PC-9 (cell line): ENCODE data around the gene CELSR2. TPM values are rescaled to one million over a fixed set of nuclear protein-coding genes. Genes with fewer than 3 reads are reported as not detected.

Source experiments
- BruUV-seq: library from RNA; stranded (reverse); fragments of 400-500 nt; replicated peaks from 2 replicates; lab custom pipeline; 2021; lab: Mats Ljungman, UMichigan
- CTCF ChIA-PET: fragments of 300-600 bp; sonication (Branson Sonifier 250); formaldehyde crosslinking; loops from one replicate; lab custom pipeline; 2022; ENCODE audit warnings: antibody characterized with exemption; lab: Charles Lee
- POLR2A ChIA-PET: fragments of 300-600 bp; sonication (Branson Sonifier 250); formaldehyde crosslinking; loops from one replicate; lab custom pipeline; 2022; ENCODE audit warnings: antibody characterized with exemption; ENCODE audit not compliant: unreplicated experiment; lab: Charles Lee
- DNase-seq, 2 experiments: peaks; one replicate each; pipeline versions ENCODE4 v3.0.0 to v3.0.0-alpha.2; 2015 to 2022; ENCODE audit warnings: mixed read lengths in 1 of 2
- H2AFZ ChIP-seq: fragments of 200-600 bp; sonication (generic); 2 replicates; pipeline ENCODE4 v1.8.1; 2017; ENCODE audit warnings: antibody characterized with exemption
- H3F3A ChIP-seq: fragments of 200-600 bp; sonication (generic); 2 replicates; pipeline ENCODE4 v1.8.1; 2017; ENCODE audit warnings: antibody characterized with exemption, mild to moderate bottlenecking, low read depth; ENCODE audit not compliant: insufficient read depth
- H3K27ac ChIP-seq: fragments of 200-600 bp; sonication (generic); 2 replicates; pipeline ENCODE4 v1.6.1; 2016; ENCODE audit warnings: mixed run types
- H3K27me3 ChIP-seq: fragments of 200-600 bp; sonication (generic); 2 replicates; pipeline ENCODE4 v1.6.1; 2016; ENCODE audit warnings: low read depth, mixed run types; ENCODE audit not compliant: insufficient read depth
- H3K36me3 ChIP-seq: fragments of 200-600 bp; sonication (generic); 2 replicates; pipeline ENCODE4 v1.6.1; 2016; ENCODE audit warnings: low read depth, mixed run types
- H3K4me1 ChIP-seq: fragments of 200-600 bp; sonication (generic); replicated peaks from 2 replicates; pipeline ENCODE4 v1.6.1; 2016; ENCODE audit warnings: mixed run types; ENCODE audit not compliant: insufficient read depth
- H3K4me2 ChIP-seq: fragments of 200-600 bp; sonication (generic); 2 replicates; pipeline ENCODE4 v1.6.1; 2017; ENCODE audit warnings: mixed run types
- H3K4me3 ChIP-seq: fragments of 200-600 bp; sonication (generic); 2 replicates; pipeline ENCODE4 v1.6.1; 2016; ENCODE audit warnings: mixed run types
- H3K79me2 ChIP-seq: fragments of 200-600 bp; sonication (generic); 2 replicates; pipeline ENCODE4 v1.6.1; 2017; ENCODE audit warnings: low read depth, mixed run types
- H3K9me2 ChIP-seq: fragments of 200-600 bp; sonication (generic); 2 replicates; pipeline ENCODE4 v1.8.1; 2017; ENCODE audit warnings: mild to moderate bottlenecking; ENCODE audit not compliant: insufficient read depth
- H3K9me3 ChIP-seq: fragments of 200-600 bp; sonication (generic); 2 replicates; pipeline ENCODE4 v1.8.1; 2016; ENCODE audit warnings: low read depth; ENCODE audit not compliant: insufficient read depth
- H4K20me1 ChIP-seq: fragments of 200-600 bp; sonication (generic); 2 replicates; pipeline ENCODE4 v1.8.1; 2017; ENCODE audit not compliant: insufficient read depth
- EZH2 ChIP-seq: fragments of 200-600 bp; sonication (generic); IDR thresholded peaks from 2 replicates; pipeline ENCODE4 v1.8.0; 2017; ENCODE audit warnings: antibody characterized with exemption, low read depth
- intact Hi-C: fragments of 100-400 bp; cut with micrococcal nuclease; formaldehyde crosslinking; loops from one replicate; pipeline ENCODE4 v1.10.0; 2022; ENCODE audit not compliant: unreplicated experiment
- total RNA-seq: library from RNA; stranded (reverse); gene quantifications from 2 replicates; pipeline ENCODE4 v1.2.3, GENCODE V29; 2021
- TF ChIP-seq, protein P1 (sequence below): fragments of 200-600 bp; sonication (generic); conservative IDR thresholded peaks from 2 replicates; pipeline ENCODE4 v1.6.1; 2017; ENCODE audit warnings: mixed run types, antibody characterized with exemption, mild to moderate bottlenecking, moderate library complexity

CELSR2 gene
- total RNA-seq, 1 experiment from 2014 or later = 19.5 TPM

DNA sequence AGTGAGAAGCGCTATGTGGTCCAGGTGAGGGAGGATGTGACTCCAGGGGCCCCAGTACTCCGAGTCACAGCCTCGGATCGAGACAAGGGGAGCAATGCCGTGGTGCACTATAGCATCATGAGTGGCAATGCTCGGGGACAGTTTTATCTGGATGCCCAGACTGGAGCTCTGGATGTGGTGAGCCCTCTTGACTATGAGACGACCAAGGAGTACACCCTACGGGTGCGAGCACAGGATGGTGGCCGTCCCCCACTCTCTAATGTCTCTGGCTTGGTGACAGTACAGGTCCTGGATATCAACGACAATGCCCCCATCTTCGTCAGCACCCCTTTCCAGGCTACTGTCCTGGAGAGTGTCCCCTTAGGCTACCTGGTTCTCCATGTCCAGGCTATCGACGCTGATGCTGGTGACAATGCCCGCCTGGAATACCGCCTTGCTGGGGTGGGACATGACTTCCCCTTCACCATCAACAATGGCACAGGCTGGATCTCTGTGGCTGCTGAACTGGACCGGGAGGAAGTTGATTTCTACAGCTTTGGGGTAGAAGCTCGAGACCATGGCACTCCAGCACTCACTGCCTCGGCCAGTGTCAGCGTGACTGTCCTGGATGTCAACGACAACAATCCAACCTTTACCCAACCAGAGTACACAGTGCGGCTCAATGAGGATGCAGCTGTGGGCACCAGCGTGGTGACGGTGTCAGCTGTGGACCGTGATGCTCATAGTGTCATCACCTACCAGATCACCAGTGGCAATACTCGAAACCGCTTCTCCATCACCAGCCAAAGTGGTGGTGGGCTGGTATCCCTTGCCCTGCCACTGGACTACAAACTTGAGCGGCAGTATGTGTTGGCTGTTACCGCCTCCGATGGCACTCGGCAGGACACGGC is 2.2 kb downstream of the CELSR2 start:
- no peak overlapping the region for H3K4me3 ChIP-seq
- no peaks in the 10 kb centered on the region for H3K9me3 ChIP-seq
- no peak overlapping the region for H2AFZ ChIP-seq
- BruUV-seq = no TSS peak
- peaks cover 37% of the 10 kb centered on the region for H3K4me1 ChIP-seq
- CTCF ChIA-PET = no interaction called here
- H3K27me3 ChIP-seq = no peaks in the 10 kb centered on the region
- TF ChIP-seq, protein P1, sequence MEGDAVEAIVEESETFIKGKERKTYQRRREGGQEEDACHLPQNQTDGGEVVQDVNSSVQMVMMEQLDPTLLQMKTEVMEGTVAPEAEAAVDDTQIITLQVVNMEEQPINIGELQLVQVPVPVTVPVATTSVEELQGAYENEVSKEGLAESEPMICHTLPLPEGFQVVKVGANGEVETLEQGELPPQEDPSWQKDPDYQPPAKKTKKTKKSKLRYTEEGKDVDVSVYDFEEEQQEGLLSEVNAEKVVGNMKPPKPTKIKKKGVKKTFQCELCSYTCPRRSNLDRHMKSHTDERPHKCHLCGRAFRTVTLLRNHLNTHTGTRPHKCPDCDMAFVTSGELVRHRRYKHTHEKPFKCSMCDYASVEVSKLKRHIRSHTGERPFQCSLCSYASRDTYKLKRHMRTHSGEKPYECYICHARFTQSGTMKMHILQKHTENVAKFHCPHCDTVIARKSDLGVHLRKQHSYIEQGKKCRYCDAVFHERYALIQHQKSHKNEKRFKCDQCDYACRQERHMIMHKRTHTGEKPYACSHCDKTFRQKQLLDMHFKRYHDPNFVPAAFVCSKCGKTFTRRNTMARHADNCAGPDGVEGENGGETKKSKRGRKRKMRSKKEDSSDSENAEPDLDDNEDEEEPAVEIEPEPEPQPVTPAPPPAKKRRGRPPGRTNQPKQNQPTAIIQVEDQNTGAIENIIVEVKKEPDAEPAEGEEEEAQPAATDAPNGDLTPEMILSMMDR = no peak
- TF ChIP-seq EZH2 = no peak
- intact Hi-C loops = no loop called here
- no peak overlapping the region for H3K27ac ChIP-seq
- no peaks in the 10 kb centered on the region for H3K36me3 ChIP-seq
- no peak for DNase-seq
- no peaks in the 10 kb centered on the region for H3K9me2 ChIP-seq
- H4K20me1 ChIP-seq = no peaks in the 10 kb centered on the region
- H3K79me2 ChIP-seq = no peaks in the 10 kb centered on the region
- POLR2A ChIA-PET = no interaction called here
- peaks cover 3% of the 10 kb centered on the region for H3F3A ChIP-seq
- no peak overlapping the region for H3K4me2 ChIP-seq

- no peak for DNase-seq
- Histone ChIP-seq H3K9me2 (no peaks in the 10 kb centered on the region), H3K4me2 (no peak overlapping the region), H3F3A (peaks cover 11% of the 10 kb centered on the region), H2AFZ (no peak overlapping the region), H3K27me3 (no peaks in the 10 kb centered on the region), H3K27ac (no peak overlapping the region), H3K9me3 (no peaks in the 10 kb centered on the region), H3K4me1 (peaks cover 45% of the 10 kb centered on the region), H3K4me3 (no peak overlapping the region), H4K20me1 (no peaks in the 10 kb centered on the region), H3K36me3 (no peaks in the 10 kb centered on the region), H3K79me2 (no peaks in the 10 kb centered on the region)
- ChIA-PET CTCF (no interaction called here), POLR2A (no interaction called here)
- BruUV-seq = no TSS peak
- intact Hi-C loops = no loop called here
- TF ChIP-seq EZH2 = no peak
- TF ChIP-seq, protein P1 = no peak
Measured at GRCh38 chr1:109252167-109252892, 3.0 kb downstream of the CELSR2 start.

- TF ChIP-seq EZH2 = no peak
- TF ChIP-seq, protein P1 = no peak
- Histone ChIP-seq H2AFZ (no peak overlapping the region), H3K9me3 (no peaks in the 10 kb centered on the region), H3K4me1 (peaks cover 50% of the 10 kb centered on the region), H3K79me2 (no peaks in the 10 kb centered on the region), H3F3A (peaks cover 15% of the 10 kb centered on the region), H3K27me3 (no peaks in the 10 kb centered on the region), H3K36me3 (no peaks in the 10 kb centered on the region), H3K4me3 (no peak overlapping the region), H3K4me2 (no peak overlapping the region), H3K9me2 (no peaks in the 10 kb centered on the region), H3K27ac (no peak overlapping the region), H4K20me1 (no peaks in the 10 kb centered on the region)
- DNase-seq = no peak
- intact Hi-C loops = no loop called here
- BruUV-seq = no TSS peak
- POLR2A ChIA-PET = interaction anchor here (0.6 kb wide), 1 partner anchor 35 kb away, joined by 3 read pairs; no protein-coding TSS in a partner anchor
- CTCF ChIA-PET = interaction anchor here (0.6 kb wide), 1 partner anchor 561 kb away, joined by 3 read pairs; no protein-coding TSS in a partner anchor
Measured at GRCh38 chr1:109252893-109253802, 3.8 kb downstream of the CELSR2 start.
